ENCODE results near the gene ZNF763.

- TF ChIP-seq POLR2AphosphoS5 (IDR thresholded peaks at IDR 0.05; ENCODE audit: low read depth, low read length) = no peak
- TF ChIP-seq CHD2 (IDR thresholded peaks at IDR 0.05; ENCODE audit: low read length, partially characterized antibody) = no peak
- no peak for TF ChIP-seq SMC3 (IDR thresholded peaks at IDR 0.05; ENCODE audit: low read depth, low read length)
- no peak for TF ChIP-seq CTCF (IDR thresholded peaks at IDR 0.05)
- no peak for TF ChIP-seq ZBTB33 (IDR thresholded peaks at IDR 0.05; ENCODE audit: borderline replicate concordance, low read depth)
- no peak for TF ChIP-seq YY1 (IDR thresholded peaks at IDR 0.05; ENCODE audit: low read depth)
- TF ChIP-seq TEAD4 (IDR thresholded peaks at IDR 0.05; ENCODE audit: borderline replicate concordance, insufficient read depth) = no peak
- TF ChIP-seq, protein P1, sequence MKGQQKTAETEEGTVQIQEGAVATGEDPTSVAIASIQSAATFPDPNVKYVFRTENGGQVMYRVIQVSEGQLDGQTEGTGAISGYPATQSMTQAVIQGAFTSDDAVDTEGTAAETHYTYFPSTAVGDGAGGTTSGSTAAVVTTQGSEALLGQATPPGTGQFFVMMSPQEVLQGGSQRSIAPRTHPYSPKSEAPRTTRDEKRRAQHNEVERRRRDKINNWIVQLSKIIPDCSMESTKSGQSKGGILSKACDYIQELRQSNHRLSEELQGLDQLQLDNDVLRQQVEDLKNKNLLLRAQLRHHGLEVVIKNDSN (IDR thresholded peaks at IDR 0.05; ENCODE audit: borderline replicate concordance, low read depth) = no peak
- TF ChIP-seq, protein P2, sequence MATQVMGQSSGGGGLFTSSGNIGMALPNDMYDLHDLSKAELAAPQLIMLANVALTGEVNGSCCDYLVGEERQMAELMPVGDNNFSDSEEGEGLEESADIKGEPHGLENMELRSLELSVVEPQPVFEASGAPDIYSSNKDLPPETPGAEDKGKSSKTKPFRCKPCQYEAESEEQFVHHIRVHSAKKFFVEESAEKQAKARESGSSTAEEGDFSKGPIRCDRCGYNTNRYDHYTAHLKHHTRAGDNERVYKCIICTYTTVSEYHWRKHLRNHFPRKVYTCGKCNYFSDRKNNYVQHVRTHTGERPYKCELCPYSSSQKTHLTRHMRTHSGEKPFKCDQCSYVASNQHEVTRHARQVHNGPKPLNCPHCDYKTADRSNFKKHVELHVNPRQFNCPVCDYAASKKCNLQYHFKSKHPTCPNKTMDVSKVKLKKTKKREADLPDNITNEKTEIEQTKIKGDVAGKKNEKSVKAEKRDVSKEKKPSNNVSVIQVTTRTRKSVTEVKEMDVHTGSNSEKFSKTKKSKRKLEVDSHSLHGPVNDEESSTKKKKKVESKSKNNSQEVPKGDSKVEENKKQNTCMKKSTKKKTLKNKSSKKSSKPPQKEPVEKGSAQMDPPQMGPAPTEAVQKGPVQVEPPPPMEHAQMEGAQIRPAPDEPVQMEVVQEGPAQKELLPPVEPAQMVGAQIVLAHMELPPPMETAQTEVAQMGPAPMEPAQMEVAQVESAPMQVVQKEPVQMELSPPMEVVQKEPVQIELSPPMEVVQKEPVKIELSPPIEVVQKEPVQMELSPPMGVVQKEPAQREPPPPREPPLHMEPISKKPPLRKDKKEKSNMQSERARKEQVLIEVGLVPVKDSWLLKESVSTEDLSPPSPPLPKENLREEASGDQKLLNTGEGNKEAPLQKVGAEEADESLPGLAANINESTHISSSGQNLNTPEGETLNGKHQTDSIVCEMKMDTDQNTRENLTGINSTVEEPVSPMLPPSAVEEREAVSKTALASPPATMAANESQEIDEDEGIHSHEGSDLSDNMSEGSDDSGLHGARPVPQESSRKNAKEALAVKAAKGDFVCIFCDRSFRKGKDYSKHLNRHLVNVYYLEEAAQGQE (IDR thresholded peaks at IDR 0.05; ENCODE audit: low read depth, low read length) = no peak
- TF ChIP-seq TAF1 (IDR thresholded peaks at IDR 0.05; ENCODE audit: borderline replicate concordance, low read depth, low read length) = no peak
- no peak for TF ChIP-seq EP300 (IDR thresholded peaks at IDR 0.05; ENCODE audit: borderline replicate concordance in 1 of 2, low read depth in 1 of 2, low read length in 1 of 2)
- TF ChIP-seq, protein P3, sequence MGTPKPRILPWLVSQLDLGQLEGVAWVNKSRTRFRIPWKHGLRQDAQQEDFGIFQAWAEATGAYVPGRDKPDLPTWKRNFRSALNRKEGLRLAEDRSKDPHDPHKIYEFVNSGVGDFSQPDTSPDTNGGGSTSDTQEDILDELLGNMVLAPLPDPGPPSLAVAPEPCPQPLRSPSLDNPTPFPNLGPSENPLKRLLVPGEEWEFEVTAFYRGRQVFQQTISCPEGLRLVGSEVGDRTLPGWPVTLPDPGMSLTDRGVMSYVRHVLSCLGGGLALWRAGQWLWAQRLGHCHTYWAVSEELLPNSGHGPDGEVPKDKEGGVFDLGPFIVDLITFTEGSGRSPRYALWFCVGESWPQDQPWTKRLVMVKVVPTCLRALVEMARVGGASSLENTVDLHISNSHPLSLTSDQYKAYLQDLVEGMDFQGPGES (IDR thresholded peaks at IDR 0.05; ENCODE audit: low read depth, low read length) = no peak
- no peak for TF ChIP-seq NFIC (IDR thresholded peaks at IDR 0.05; ENCODE audit: borderline replicate concordance)
- no peak for TF ChIP-seq GATA2 (CRISPR knock-in tag; IDR thresholded peaks at IDR 0.05)
Observed at GRCh38 chr19:11970174-11970573, 5.3 kb downstream of the ZNF763 start.
